Measurements from ENCODE around the gene ZBTB9.

The ZBTB9 gene

GRCh38 chr6:33439956-33440648 is 14.3 kb upstream of the ZBTB9 start:
- Histone ChIP-seq H3K9me3 (replicated peaks; ENCODE audit: insufficient read depth, low read length) (no peaks in the 10 kb centered on the region), H3K4me2 (ENCODE audit: low read depth, low read length) (no peak overlapping the region), H3K36me3 (replicated peaks; ENCODE audit: insufficient read depth, low read length) (no peaks in the 10 kb centered on the region), H2AFZ (ENCODE audit: low read length) (no peak overlapping the region), H3K4me1 (ENCODE audit: low read length) (no peaks in the 10 kb centered on the region), H3K27ac (ENCODE audit: low read length) (no peak overlapping the region), H3K4me3 (ENCODE audit: low read length) (no peak overlapping the region), H3K9ac (ENCODE audit: low read length) (no peak overlapping the region), H3F3A (ENCODE audit: insufficient read depth, low read length) (no peaks in the 10 kb centered on the region), H3K27me3 (replicated peaks; ENCODE audit: insufficient read depth, low read length) (no peaks in the 10 kb centered on the region), H3K79me2 (ENCODE audit: low read length) (no peaks in the 10 kb centered on the region), H3K9me2 (replicated peaks; ENCODE audit: insufficient read depth, low read length) (no peaks in the 10 kb centered on the region), H4K20me1 (ENCODE audit: insufficient read depth, low read length) (no peaks in the 10 kb centered on the region)
- no peak for TF ChIP-seq EZH2 (optimal IDR thresholded peaks at IDR 0.05; ENCODE audit: low read depth, low read length)
- no peak for TF ChIP-seq EZH2phosphoT487 (IDR thresholded peaks at IDR 0.05; ENCODE audit: low read length)
- no peak for TF ChIP-seq CTCF (IDR thresholded peaks at IDR 0.05; ENCODE audit: low read length)
- DNase-seq, result no peak

DNA sequence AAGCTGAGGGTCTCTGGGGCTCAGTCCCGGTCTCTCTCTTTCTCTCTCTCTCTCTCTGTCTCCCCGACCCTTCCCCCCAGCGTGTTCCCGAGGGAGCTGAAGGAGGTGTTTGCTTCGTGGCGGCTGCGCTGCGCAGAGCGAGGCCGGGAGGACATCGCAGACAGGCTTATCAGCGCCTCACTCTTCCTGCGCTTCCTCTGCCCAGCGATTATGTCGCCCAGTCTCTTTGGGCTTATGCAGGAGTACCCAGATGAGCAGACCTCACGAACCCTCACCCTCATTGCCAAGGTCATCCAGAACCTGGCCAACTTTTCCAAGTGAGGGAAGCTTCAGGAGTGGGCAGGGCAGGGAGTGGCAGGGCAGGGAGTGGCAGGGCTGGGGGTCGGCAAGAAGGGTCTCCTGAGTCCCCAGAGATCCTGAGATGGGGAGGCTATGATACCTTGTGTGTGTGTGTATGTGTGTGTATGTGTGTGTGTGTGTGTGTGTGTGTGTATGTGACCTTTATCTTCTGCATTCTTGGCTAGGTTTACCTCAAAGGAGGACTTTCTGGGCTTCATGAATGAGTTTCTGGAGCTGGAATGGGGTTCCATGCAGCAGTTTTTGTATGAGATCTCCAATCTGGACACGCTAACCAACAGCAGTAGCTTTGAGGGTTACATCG is 13.6 kb upstream of the ZBTB9 start:
- Histone ChIP-seq H4K20me1 (ENCODE audit: insufficient read depth, low read length) (no peaks in the 10 kb centered on the region), H3K27me3 (replicated peaks; ENCODE audit: insufficient read depth, low read length) (no peaks in the 10 kb centered on the region), H3K9ac (ENCODE audit: low read length) (no peak overlapping the region), H3K4me2 (ENCODE audit: low read depth, low read length) (no peak overlapping the region), H3K79me2 (ENCODE audit: low read length) (no peaks in the 10 kb centered on the region), H3K4me3 (ENCODE audit: low read length) (no peak overlapping the region), H3K9me2 (replicated peaks; ENCODE audit: insufficient read depth, low read length) (no peaks in the 10 kb centered on the region), H3K27ac (ENCODE audit: low read length) (no peak overlapping the region), H3K4me1 (ENCODE audit: low read length) (no peaks in the 10 kb centered on the region), H3K9me3 (replicated peaks; ENCODE audit: insufficient read depth, low read length) (no peaks in the 10 kb centered on the region), H2AFZ (ENCODE audit: low read length) (no peak overlapping the region), H3F3A (ENCODE audit: insufficient read depth, low read length) (no peaks in the 10 kb centered on the region), H3K36me3 (replicated peaks; ENCODE audit: insufficient read depth, low read length) (no peaks in the 10 kb centered on the region)
- no peak for DNase-seq
- TF ChIP-seq EZH2phosphoT487 (IDR thresholded peaks at IDR 0.05; ENCODE audit: low read length) (no peak), EZH2 (optimal IDR thresholded peaks at IDR 0.05; ENCODE audit: low read depth, low read length) (no peak), CTCF (IDR thresholded peaks at IDR 0.05; ENCODE audit: low read length) (no peak)

DNA sequence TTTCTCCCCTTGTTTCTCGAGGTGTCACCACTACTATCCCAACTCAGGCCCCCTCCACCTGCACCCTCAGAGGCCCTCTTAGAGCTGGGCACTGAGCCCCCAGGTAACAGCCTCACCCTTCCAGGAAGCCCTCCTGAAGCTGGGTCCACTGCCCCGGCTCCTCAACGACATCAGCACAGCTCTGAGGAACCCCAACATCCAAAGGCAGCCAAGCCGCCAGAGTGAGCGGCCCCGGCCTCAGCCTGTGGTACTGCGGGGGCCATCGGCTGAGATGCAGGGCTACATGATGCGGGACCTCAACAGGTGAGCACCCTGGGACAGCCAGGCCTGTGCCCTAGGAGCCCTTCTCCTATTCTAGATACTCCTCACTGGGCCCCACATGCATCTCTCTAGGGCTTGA is 12.9 kb upstream of the ZBTB9 start:
- no peaks in the 10 kb centered on the region for H4K20me1 ChIP-seq (ENCODE audit: insufficient read depth, low read length)
- H2AFZ ChIP-seq (ENCODE audit: low read length), result no peak overlapping the region
- H3K4me3 ChIP-seq (ENCODE audit: low read length), result no peak overlapping the region
- no peak for TF ChIP-seq CTCF (IDR thresholded peaks at IDR 0.05; ENCODE audit: low read length)
- no peak for TF ChIP-seq EZH2 (optimal IDR thresholded peaks at IDR 0.05; ENCODE audit: low read depth, low read length)
- no peak for TF ChIP-seq EZH2phosphoT487 (IDR thresholded peaks at IDR 0.05; ENCODE audit: low read length)
- no peak overlapping the region for H3K27ac ChIP-seq (ENCODE audit: low read length)
- H3K79me2 ChIP-seq (ENCODE audit: low read length), result no peaks in the 10 kb centered on the region
- H3K36me3 ChIP-seq (replicated peaks; ENCODE audit: insufficient read depth, low read length), result no peaks in the 10 kb centered on the region
- H3K9me2 ChIP-seq (replicated peaks; ENCODE audit: insufficient read depth, low read length), result no peaks in the 10 kb centered on the region
- no peaks in the 10 kb centered on the region for H3F3A ChIP-seq (ENCODE audit: insufficient read depth, low read length)
- H3K9ac ChIP-seq (ENCODE audit: low read length), result no peak overlapping the region
- H3K27me3 ChIP-seq (replicated peaks; ENCODE audit: insufficient read depth, low read length), result no peaks in the 10 kb centered on the region
- H3K9me3 ChIP-seq (replicated peaks; ENCODE audit: insufficient read depth, low read length), result no peaks in the 10 kb centered on the region
- H3K4me2 ChIP-seq (ENCODE audit: low read depth, low read length), result no peak overlapping the region
- H3K4me1 ChIP-seq (ENCODE audit: low read length), result no peaks in the 10 kb centered on the region
- DNase-seq, result no peak
